ENCODE measurements around the gene URB2. TPM values are rescaled to one million over a fixed set of nuclear protein-coding genes. Genes with fewer than 3 reads are reported as not detected.

Gene URB2
- total RNA-seq, 1 donor from 2014 or later = 21.8 TPM

GRCh38 chr1:229636042-229636441, 10.0 kb downstream of the URB2 start:
- ATAC-seq (ENCODE audit: low read depth) (no peak), DNase-seq (no peak)
- Mint-ChIP-seq H3K27me3 (no peaks in the 10 kb centered on the region), H3K27ac (no peak overlapping the region), H3K9me3 (no peaks in the 10 kb centered on the region), H3K4me3 (no peak overlapping the region), H3K36me3 (ENCODE audit: low read depth) (peaks cover 83% of the 10 kb centered on the region), H3K4me1 (no peaks in the 10 kb centered on the region)
- ChIA-PET POLR2A (interaction anchor here (0.6 to 1.0 kb wide), 2 partner anchors 9 to 68 kb away, joined by 4 to 7 read pairs; no protein-coding TSS in a partner anchor), CTCF (no interaction called here)
- TF ChIP-seq, protein P1, sequence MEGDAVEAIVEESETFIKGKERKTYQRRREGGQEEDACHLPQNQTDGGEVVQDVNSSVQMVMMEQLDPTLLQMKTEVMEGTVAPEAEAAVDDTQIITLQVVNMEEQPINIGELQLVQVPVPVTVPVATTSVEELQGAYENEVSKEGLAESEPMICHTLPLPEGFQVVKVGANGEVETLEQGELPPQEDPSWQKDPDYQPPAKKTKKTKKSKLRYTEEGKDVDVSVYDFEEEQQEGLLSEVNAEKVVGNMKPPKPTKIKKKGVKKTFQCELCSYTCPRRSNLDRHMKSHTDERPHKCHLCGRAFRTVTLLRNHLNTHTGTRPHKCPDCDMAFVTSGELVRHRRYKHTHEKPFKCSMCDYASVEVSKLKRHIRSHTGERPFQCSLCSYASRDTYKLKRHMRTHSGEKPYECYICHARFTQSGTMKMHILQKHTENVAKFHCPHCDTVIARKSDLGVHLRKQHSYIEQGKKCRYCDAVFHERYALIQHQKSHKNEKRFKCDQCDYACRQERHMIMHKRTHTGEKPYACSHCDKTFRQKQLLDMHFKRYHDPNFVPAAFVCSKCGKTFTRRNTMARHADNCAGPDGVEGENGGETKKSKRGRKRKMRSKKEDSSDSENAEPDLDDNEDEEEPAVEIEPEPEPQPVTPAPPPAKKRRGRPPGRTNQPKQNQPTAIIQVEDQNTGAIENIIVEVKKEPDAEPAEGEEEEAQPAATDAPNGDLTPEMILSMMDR (IDR thresholded peaks at IDR 0.05) = no peak
- intact Hi-C loops (cut with micrococcal nuclease) = no loop called here

DNA sequence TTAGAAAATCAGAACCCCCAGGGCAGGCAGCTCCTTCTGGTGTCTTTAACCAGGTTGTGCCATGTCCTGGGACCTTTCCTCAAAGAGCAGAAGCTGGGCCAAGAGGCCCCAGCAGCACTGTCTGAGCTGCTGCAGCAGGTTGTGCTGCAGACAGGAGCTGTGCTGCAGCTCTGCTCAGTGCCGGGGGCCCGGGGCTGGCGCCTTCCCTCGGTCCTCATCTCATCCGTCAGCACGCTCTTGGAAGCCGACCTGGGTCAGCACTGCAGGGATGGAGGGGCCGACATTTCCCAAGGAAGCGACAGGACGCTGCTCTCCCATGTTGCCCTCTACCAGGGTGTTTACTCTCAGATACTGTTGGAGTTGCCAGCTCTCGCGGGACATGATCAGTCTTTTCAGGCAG, 11.7 kb downstream of the URB2 start:
- DNase-seq (no peak), ATAC-seq (ENCODE audit: low read depth) (no peak)
- TF ChIP-seq, protein P1 (IDR thresholded peaks at IDR 0.05) = no peak
- Mint-ChIP-seq H3K4me1 (peaks cover 2% of the 10 kb centered on the region), H3K27ac (no peak overlapping the region), H3K27me3 (no peaks in the 10 kb centered on the region), H3K36me3 (ENCODE audit: low read depth) (peaks cover 81% of the 10 kb centered on the region), H3K4me3 (no peak overlapping the region), H3K9me3 (no peaks in the 10 kb centered on the region)
- intact Hi-C loops (cut with micrococcal nuclease) = no loop called here
- POLR2A ChIA-PET = no interaction called here
- CTCF ChIA-PET = no interaction called here

DNA sequence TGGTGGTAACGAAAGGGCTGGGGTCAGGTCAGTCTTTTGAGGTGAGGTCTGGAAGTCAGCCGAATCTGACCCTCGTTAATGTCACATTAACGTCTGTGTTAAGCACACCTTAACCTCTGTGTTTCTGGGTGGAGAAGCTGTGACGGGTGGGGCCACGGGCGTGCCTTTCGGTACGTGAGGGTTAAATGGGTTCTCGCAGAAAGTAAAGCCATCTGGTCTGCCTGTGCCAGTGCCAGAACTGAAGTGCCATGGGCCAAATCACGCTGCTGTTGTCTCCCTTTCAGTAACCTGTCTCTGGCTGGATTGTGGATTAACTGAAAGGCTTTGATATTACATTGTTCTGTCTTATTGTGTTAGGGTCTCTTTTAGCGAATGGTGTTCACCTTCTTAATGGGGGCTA, 14.4 kb downstream of the URB2 start:
- ChIA-PET CTCF (no interaction called here), POLR2A (no interaction called here)
- intact Hi-C loops (cut with micrococcal nuclease) = no loop called here
- H3K4me1 Mint-ChIP-seq = peaks cover 16% of the 10 kb centered on the region
- TF ChIP-seq, protein P1 (IDR thresholded peaks at IDR 0.05) = no peak
- ATAC-seq (ENCODE audit: low read depth) = no peak
- DNase-seq = no peak
- H3K27ac Mint-ChIP-seq = no peak overlapping the region
- no peak overlapping the region for H3K4me3 Mint-ChIP-seq
- H3K9me3 Mint-ChIP-seq = no peaks in the 10 kb centered on the region
- no peaks in the 10 kb centered on the region for H3K27me3 Mint-ChIP-seq
- H3K36me3 Mint-ChIP-seq (ENCODE audit: low read depth) = peaks cover 80% of the 10 kb centered on the region

DNA sequence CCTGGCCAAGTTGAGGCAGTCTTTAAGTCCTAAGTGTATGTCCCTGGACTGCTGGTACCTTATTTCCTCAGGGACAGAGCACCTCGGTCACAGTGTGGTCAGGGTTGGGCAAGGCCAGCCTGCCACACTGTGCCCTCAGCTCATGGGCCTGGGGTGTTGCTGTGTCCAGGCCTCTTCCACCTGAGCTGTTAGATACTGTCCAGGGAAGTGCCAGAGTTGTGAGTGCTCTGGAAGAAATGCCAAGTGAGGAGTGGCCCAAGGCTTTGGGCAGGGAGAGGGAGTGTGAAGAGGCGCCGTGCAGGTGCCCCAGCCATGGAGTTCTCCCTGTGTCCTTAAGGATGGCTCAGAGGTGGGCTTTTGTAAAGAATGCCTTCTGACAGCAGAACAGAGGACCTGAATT, 15.3 kb downstream of the URB2 start:
- H3K27me3 Mint-ChIP-seq = no peaks in the 10 kb centered on the region
- peaks cover 79% of the 10 kb centered on the region for H3K36me3 Mint-ChIP-seq (ENCODE audit: low read depth)

GRCh38 chr1:229642376-229642775, 16.3 kb downstream of the URB2 start:
- intact Hi-C loops (cut with micrococcal nuclease) = no loop called here
- H3K4me1 Mint-ChIP-seq = peaks cover 16% of the 10 kb centered on the region
- peaks cover 78% of the 10 kb centered on the region for H3K36me3 Mint-ChIP-seq (ENCODE audit: low read depth)
- DNase-seq (no peak), ATAC-seq (ENCODE audit: low read depth) (no peak)
- TF ChIP-seq, protein P1 (IDR thresholded peaks at IDR 0.05) = no peak
- POLR2A ChIA-PET = interaction anchor here (0.6 kb wide), 1 partner anchor 672 kb away, joined by 4 read pairs; no protein-coding TSS in a partner anchor
- no peak overlapping the region for H3K27ac Mint-ChIP-seq
- CTCF ChIA-PET = no interaction called here
- H3K4me3 Mint-ChIP-seq = no peak overlapping the region
- H3K9me3 Mint-ChIP-seq = no peaks in the 10 kb centered on the region
- H3K27me3 Mint-ChIP-seq = no peaks in the 10 kb centered on the region

More for the DNA sequence above, 15.3 kb downstream of the URB2 start:
- no peak for DNase-seq
- Mint-ChIP-seq H3K4me3 (no peak overlapping the region), H3K9me3 (no peaks in the 10 kb centered on the region), H3K27ac (no peak overlapping the region), H3K4me1 (peaks cover 16% of the 10 kb centered on the region)
- CTCF ChIA-PET = no interaction called here
- intact Hi-C loops (cut with micrococcal nuclease) = no loop called here
- no peak for ATAC-seq (ENCODE audit: low read depth)
- TF ChIP-seq, protein P1 (IDR thresholded peaks at IDR 0.05) = no peak
- POLR2A ChIA-PET = no interaction called here

Measured in activated B cell treated with CpG ODN at 0.5 μM for 24 hours (primary cell).